ENCODE data around the gene CAPRIN1.
"Not testable (repeated sequence)": the region's sequence is repeated elsewhere in the genome, so short reads cannot be mapped to it uniquely, and the experiment has no call there.

CAPRIN1 gene

DNA sequence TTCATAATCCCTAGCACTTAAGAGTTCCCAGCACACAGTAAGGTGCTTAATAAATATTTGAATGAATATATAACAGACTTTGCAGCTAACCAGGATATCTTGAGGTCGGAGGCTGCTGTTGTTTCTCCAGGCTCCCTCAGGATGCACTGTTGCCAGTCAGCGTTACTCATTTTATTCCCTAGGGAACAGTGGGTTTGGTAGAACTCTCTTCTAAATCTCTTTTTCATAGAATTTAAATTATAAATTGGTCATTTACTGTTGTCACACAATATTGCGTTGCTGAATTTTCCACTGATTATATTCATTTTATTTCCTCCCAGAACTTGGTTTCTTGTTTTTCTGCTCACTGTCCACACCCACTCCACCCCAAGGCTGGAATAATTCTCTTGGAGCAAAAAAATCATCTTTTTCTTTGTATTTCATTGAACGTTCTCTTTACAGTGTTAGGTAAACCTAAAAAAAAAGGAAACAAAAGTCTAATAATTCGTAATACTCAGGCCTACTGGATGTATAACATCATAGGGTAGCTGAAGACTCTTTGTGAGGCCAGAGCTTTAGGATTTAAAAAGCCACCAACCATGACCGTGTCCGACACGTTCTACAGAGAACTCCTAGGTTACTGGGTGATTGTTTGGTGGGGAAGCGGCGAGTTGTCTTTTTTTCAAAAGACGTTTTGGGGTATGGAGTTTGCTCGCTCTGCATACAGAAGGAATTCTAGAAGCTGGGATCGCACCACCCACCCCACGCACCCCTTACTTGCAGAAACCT, 766 bp upstream of the CAPRIN1 start:
- DNase-seq, result peak in 1 of 58 donors; percentile 64

- peak in 57 of 58 donors; percentile 34 to 90 (median 80) for DNase-seq
These were observed 591 bp downstream of the CAPRIN1 start for GRCh38 chr11:34052036-34052607.

DNA sequence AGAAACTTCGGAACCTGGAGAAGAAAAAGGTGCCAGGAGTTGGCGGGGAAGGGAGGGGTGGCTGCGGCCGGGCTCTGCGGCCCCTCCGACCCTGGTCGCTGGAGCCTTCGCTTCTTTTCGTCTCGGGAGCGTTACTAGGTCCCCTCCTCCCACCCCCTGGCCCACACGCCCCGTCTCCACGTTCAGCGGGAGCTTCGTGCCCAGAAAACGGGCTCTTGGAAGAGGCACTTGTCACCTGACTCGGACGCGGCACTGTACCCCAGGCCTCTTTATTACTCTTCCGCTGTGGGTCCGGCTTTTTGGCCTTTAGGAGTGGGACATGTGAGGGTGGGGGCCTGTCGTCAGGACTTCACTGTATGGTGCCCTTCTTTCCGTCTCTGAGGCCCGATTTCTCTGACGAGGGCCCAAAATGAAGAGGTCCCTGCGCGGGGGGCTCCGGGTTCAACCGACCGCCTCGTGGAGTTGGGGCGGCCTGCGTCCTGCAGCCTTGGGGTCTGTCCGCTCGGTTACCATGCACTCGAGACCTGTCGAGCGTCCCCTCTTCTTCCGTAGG, 1.2 kb downstream of the CAPRIN1 start:
- DNase-seq, result peak in 21 of 58 donors; percentile 11 to 61 (median 32)

DNA sequence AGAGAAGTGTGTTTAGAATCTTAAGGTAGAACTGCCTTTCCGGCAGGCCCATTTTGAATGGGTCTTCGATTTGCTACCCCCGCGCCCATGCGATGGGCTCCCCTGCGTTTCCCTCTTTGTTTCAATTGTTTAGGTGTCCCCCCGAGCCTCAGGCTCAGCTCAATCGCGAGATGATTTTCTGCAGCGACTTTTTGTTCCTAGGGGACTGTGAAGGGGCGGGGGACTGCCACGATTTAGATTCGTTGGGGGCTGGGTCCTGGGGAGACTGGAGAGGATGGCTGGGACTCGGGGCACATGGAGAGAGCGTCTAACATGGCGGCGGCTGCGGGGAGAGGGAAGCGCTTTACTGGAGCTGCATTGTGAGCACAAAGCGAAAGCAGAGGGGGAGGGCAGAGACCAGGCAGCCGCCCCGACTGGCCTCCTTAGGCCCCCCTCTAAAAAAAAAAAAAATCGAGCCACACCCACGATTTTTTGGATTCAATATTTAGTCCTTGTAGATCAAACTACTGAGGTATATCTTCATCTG, 1.7 kb downstream of the CAPRIN1 start:
- peak in 50 of 58 donors; percentile 1 to 53 (median 30) for DNase-seq

DNA sequence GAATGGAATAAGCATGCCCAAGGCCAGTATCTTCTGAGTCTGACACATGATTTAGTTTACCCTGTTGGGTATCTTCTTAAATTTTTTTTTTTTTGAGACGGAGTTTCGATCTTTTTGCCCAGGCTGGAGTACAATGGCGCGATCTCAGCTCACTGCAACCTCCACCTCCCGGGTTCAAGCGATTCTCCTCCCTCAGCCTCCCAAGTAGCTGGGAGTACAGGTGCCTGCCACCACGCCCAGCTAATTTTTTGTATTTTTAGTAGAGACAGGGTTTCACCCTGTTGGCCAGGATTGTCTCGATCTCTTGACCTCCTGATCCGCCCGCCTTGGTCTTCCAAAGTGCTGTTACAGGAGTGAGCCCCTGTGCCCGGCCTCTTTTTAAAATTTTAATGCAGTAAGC, 2.8 kb downstream of the CAPRIN1 start:
- not testable (repeated sequence) for DNase-seq

DNA sequence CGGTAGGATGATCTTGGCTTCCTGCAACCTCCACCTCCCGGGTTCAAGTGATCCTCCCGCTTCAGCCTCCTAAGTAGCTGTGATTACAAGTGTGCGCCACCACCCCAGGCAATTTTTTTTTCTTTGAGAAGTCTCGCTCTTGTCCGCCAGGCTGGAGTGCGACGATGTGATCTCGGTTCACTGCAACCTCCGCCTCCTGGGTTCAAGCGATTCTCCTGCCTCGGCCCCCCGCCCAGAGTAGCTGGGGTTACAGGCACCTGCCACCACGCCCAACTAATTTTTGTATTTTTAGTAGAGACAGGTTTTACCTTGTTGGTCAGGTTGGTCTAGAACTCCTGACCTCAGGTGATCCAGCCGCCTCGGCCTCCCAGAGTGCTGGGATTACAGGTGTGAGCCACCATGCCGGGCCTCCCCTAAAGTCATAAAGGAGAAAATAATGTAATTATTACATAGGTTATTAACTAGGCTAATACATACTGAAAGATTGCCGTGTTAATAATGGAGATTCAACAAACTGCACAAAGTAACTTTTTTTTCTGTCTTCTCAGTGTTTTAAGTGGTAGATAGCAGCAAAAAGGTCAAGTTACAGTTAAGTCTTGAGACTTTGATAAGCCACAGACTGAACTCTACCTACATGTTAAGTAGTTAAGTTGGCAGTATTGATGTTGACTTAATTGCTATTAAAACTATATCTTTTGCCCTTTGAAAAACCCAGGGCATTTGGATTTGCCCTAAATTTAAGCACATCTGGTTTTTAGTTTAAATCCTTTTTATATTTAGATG, 3.9 kb downstream of the CAPRIN1 start:
- DNase-seq, result no peak

DNA sequence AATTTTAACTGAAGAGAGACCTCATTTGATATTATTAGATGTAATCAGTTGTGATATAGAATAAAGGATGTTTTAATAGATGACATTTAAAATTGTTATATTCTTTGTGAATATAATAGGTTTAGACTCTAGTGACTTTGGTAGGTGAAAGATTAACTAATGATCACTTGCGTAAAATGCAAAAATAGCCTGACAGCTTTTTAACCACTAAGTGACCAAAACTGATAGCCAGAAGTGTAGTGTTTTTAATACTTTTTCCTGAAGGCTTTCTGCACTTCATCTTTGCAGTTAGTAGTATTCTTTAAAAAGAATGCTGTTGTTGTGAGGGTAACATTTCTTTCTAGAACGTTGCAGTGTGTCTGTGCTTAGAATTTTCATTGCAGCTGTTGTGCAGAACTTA, 5.1 kb downstream of the CAPRIN1 start:
- no peak for DNase-seq

DNA sequence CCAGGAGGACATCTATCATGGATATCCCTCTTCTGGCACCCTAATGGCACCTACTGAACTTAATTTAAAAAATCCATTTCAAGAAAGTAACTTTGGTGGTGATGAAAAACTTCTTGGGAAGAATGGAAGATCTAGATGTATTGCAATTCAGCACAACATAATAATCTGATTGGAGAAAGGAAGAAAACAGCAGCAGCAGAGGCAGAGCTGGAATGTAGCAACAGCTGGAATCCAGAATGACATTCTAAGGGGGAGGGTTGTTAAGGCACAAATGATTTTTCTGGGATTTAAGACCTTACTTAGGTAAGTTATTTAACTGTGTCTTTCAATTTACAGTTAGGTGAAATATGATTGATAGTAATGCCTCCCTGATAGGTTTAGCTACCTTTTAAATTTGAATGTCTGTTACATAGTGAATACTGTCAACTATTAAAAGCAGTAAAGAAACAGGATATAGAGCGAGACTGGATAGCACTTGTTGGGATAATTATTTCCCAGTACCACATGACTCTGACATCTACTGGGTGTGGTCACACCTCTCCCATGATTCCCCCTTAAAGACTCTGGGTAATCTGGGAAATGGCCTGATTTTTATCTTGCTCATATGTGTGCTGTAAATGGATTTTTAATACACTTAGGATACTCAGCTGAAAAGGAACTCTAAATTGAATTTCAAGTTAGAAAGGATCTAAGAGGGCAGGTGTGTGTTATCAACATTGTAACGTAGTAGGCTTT, 11.7 kb downstream of the CAPRIN1 start:
- no peak for DNase-seq

- DNase-seq, result no peak
These were observed 12.8 kb downstream of the CAPRIN1 start for GRCh38 chr11:34064291-34064690.

DNA sequence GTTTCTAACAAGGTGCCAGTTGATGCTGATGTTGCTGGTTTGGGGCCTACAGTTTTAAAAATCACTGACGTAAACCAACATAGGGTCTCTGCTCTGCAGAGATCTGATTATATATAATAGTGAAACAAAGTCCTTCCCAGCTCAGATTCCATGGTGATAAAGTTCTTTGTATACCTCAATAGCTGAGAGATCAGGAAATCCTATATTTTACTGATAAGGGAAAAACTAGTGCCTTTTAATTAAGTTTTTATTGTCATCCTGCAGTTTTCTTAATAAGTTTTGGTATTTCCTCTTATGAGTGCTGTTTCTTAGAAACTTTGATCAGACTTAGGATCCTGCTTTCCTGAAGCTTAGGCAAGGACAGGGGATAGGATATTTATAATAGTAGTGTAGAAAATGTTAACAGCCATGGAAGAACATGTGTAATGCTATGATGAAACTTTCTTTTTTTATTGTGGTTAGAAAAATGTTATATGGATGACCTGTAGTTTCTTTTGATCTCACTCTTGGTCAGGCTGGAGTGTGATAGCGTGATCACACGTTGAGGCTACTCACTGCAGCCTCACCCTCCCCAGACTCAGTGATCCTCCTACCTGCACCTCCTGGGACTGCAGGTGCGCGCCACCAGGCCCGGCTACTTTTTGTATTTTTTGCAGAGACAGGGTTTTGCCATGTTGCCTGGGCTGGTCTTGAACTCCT, 14.1 kb downstream of the CAPRIN1 start:
- no peak for DNase-seq

DNA sequence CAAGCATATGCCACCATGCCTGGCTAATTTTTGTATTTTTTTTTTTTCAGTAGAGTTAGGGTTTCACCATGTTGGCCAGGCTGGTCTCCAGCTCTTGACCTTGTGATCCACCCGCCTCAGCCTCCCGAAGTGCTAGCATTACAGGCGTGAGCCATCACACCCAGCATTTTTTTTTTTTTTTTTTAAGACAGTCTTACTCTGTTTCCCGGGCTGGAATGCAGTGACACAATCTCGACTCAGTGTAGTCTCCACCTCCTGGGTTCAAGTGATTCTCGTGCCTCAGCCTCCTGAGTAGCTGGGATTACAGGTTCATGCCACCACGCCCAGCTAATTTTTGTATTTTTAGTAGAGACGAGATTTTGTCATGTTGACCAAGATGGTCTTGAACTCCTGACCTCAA, 15.2 kb downstream of the CAPRIN1 start:
- DNase-seq, result not testable (repeated sequence)

DNA sequence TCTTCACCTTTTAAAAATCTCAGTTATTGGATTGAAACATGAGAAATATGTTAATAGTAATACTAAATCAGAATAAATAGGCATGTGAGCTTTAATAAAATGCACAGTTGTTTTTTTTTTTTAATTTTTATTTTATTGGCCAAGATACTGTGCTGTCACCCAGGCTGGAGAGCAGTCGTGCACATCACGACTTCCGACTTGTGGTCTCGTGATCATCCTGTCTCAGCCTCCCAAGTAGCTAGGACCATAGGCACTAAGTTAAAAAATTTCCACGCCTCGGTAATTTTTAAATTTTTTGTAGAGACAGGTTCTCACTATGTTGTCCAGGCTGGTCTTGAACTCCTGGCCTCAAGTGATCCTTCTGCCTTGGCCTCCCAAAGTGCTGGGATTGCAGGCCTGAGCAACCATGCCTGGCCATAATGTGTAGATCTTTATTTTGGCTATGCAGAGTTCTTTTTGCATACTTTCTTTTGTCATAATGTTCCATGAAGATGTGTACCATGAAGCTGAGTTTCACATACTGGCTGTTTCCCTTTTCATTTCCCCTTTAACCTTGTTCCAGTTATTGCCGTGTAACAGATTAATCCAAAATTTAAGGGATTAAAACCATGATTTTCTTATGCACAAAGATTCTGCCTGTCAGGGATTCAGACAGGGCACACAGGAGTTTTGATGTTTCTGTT, 16.0 kb downstream of the CAPRIN1 start:
- no peak for DNase-seq

GRCh38 chr11:34068111-34068510, 16.6 kb downstream of the CAPRIN1 start:
- no peak for DNase-seq

DNA sequence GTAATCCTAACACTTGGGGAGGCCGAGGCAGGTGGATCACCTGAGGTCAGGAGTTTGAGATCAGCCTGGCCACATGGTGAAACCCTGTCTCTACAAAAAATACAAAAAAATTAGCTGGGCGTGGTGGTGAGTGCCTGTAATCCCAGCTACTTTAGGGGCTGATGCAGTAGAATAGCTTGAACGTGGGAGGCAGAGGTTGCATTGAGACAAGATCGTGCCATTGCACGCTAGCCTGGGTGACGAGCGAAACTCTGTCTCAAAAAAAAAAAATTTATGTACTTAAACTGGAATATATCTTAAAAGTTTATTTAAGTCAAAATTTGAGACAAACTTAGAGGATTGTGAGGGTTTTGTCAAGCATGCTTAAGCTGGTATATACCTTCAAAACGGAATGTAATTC, 19.8 kb downstream of the CAPRIN1 start:
- DNase-seq, result not testable (repeated sequence)

DNA sequence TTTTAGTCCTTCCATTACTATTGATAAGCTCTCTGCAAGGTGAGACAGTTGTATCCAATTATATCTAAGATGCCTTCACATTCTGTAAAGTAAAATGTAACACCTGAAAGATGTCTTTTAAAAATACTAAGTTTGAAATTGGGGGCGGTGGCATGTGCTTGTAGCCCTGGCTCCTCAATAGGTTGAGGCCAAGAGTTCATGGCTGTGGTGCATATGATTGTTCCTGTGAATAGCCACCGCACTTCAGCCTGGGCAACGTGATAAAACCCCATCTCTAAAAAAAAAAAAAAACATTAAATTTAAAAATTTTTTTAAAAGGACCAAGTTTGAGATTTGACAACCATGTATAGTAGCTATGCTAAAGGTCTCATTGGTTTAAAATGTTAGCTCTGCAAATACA, 20.5 kb downstream of the CAPRIN1 start:
- DNase-seq, result no peak

DNA sequence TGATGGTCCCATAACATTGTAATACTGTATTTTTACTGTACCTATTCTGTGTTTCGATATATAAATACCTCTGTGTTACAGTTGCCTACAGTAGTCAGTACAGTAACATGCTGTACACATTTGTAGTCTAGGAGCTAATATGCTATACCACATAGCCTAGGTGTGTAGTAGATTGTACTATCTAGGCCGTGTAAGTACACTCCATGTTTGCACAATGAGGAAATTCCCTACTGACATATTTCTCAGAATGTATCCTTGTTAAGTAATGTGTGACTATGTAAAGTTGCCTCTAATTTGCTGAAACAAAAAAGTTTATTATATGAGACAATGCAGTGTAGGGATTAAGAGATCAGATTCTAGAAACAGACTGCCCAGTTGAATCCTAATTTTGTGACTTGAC, 21.3 kb downstream of the CAPRIN1 start:
- no peak for DNase-seq

GRCh38 chr11:34074391-34074790, 22.9 kb downstream of the CAPRIN1 start:
- DNase-seq, result no peak

DNA sequence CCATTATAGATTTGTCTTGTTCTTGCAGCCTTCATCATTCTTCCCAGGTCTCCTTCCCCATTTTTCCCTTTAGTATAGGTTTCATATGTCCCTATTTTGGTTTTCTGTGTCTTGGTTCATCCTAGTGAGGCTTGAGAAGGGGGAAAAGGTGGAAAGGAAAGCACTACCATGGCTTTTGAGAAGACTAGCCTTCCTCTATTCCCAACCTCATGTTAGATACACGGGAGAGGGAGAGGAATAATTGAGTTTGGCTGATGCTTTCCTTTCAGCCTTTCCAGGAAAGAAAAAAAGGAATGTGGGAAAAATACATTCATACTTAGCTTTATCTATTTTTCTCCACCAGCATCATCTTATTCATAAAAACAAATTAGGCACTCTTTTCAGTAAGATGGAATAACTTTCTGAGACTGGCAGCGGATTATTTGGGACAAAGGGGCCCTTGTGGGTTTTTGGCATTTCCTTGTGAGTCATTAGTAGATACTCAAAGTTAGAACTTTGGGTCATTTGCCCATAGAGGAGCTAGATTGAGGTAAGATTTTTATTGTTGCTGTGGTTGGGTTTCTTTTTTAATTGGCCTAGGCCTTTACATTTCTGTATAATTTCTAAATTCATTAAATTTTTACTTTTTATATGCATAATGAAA, 23.8 kb downstream of the CAPRIN1 start:
- DNase-seq, result peak in 2 of 58 donors; percentile 1 to 2

DNA sequence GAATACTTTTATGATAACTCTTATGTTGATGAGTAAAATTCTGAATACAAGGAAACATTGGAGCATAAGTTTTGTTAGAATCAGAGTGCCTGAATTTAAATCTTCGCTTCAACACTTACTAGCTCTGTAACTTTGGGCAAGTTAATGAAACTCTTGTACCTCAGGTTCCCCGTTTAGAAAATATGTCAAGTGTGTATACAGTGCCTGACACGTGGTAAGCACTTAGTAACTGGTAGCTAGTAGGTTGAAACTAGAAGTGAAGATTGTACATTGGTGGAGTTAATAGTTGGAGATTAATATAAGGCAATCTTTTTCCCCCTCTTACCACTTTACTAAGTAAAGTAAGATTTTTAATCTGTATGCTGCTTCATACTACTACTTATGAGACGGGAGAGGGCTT, 29.1 kb downstream of the CAPRIN1 start:
- no peak for DNase-seq

All from anterior cingulate cortex (tissue), 58 donors.